Smooth muscle cell (in vitro differentiated cells): Measurements from ENCODE around the gene BRAF. TPM values are rescaled to one million over a fixed set of nuclear protein-coding genes. Genes with fewer than 3 reads are reported as not detected.
"Not testable (repeated sequence)": the region's sequence is repeated elsewhere in the genome, so short reads cannot be mapped to it uniquely, and the experiment has no call there.

Experiments
- DNase-seq: peaks from one replicate; lab custom pipeline; 2025; ENCODE audit not compliant: unreplicated experiment; lab: John Stamatoyannopoulos, UW
- H2AFZ ChIP-seq: fragments of 200-600 bp; sonication (generic); 2 replicates; pipeline ENCODE4 v1.6.0; 2016; ENCODE audit warnings: antibody characterized with exemption, low read depth, mild to moderate bottlenecking
- H3F3A ChIP-seq: fragments of 200-600 bp; sonication (generic); 2 replicates; pipeline ENCODE4 v1.6.0; 2017; ENCODE audit warnings: antibody characterized with exemption, low read depth
- H3K27ac ChIP-seq: fragments of 200-600 bp; sonication (generic); 2 replicates; pipeline ENCODE4 v1.5.1; 2016; ENCODE audit warnings: low read depth, mild to moderate bottlenecking
- H3K27me3 ChIP-seq: fragments of 200-600 bp; sonication (generic); 2 replicates; pipeline ENCODE4 v1.6.1; 2016; ENCODE audit warnings: low read depth, mild to moderate bottlenecking
- H3K36me3 ChIP-seq: fragments of 200-600 bp; sonication (generic); 2 replicates; pipeline ENCODE4 v1.5.1; 2016; ENCODE audit warnings: low read depth
- H3K4me1 ChIP-seq: fragments of 200-600 bp; sonication (generic); 2 replicates; pipeline ENCODE4 v1.5.1; 2016; ENCODE audit warnings: low read depth
- H3K4me2 ChIP-seq: fragments of 200-600 bp; sonication (generic); 2 replicates; pipeline ENCODE4 v1.6.0; 2016; ENCODE audit warnings: mild to moderate bottlenecking
- H3K4me3 ChIP-seq: fragments of 200-600 bp; sonication (generic); 2 replicates; pipeline ENCODE4 v1.5.1; 2016; ENCODE audit warnings: mild to moderate bottlenecking
- H3K79me2 ChIP-seq: fragments of 200-600 bp; sonication (generic); 2 replicates; pipeline ENCODE4 v1.6.0; 2016; ENCODE audit warnings: low read depth, mild to moderate bottlenecking
- H3K9ac ChIP-seq: fragments of 200-600 bp; sonication (generic); 2 replicates; pipeline ENCODE4 v1.6.0; 2016; ENCODE audit warnings: low read depth
- H3K9me3 ChIP-seq: fragments of 200-600 bp; sonication (generic); replicated peaks from 2 replicates; pipeline ENCODE4 v1.5.1; 2016; ENCODE audit warnings: low read depth
- H4K20me1 ChIP-seq: fragments of 200-600 bp; sonication (generic); 2 replicates; pipeline ENCODE4 v1.6.0; 2016; ENCODE audit warnings: low read depth
- WGBS: methylation state at CpG from one replicate; pipeline ENCODE4 v1.1.7; 2016; ENCODE audit warnings: low lambda C conversion rate; 5-methylcytosine and 5-hydroxymethylcytosine counted together
- polyA plus RNA-seq: library from polyadenylated mRNA; unstranded; fragments of >200 nt; fragmentation: Nextera tagmentation; extraction: Ambion mirVana; gene quantifications from 2 replicates; pipeline ENCODE4 v1.2.1, GENCODE V29; 2016
- total RNA-seq: library from RNA; depleted of rRNA; stranded (reverse); fragments of >200 nt; gene quantifications from 2 replicates; pipeline ENCODE4 v1.2.3, GENCODE V29; 2014
- TF ChIP-seq, protein P1 (sequence below): fragments of 200-600 bp; sonication (generic); IDR thresholded peaks from 2 replicates; pipeline ENCODE4 v1.5.1; 2017; ENCODE audit warnings: borderline replicate concordance, mild to moderate bottlenecking, antibody characterized with exemption; ENCODE audit not compliant: insufficient read depth, poor library complexity, severe bottlenecking

The BRAF gene
- total and polyA plus RNA-seq, 2 experiments from 2014 or later: 6.5 to 28.9 TPM

DNA sequence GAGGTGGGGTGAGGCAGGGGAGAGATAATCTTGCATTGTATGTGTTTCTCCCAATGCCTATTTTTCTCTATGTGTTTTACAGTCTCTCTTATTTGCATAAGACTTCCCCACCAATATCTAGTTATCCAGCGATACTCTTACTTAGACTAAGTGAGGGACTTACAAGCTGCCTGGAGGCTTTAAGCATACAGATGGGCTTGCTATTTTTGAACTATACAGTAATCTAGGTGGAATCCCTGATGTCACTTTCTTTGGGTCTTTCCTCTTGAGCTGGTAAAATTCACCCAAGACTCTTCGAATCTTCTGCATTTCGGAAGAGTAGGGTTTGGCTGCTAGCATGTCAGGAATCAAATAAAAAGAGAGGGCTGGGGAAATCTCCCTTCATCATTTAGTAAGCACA lies 151.6 kb downstream of the BRAF start:
- TF ChIP-seq, protein P1, sequence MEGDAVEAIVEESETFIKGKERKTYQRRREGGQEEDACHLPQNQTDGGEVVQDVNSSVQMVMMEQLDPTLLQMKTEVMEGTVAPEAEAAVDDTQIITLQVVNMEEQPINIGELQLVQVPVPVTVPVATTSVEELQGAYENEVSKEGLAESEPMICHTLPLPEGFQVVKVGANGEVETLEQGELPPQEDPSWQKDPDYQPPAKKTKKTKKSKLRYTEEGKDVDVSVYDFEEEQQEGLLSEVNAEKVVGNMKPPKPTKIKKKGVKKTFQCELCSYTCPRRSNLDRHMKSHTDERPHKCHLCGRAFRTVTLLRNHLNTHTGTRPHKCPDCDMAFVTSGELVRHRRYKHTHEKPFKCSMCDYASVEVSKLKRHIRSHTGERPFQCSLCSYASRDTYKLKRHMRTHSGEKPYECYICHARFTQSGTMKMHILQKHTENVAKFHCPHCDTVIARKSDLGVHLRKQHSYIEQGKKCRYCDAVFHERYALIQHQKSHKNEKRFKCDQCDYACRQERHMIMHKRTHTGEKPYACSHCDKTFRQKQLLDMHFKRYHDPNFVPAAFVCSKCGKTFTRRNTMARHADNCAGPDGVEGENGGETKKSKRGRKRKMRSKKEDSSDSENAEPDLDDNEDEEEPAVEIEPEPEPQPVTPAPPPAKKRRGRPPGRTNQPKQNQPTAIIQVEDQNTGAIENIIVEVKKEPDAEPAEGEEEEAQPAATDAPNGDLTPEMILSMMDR: no peak
- H3K27me3 ChIP-seq: no peaks in the 10 kb centered on the region

DNA sequence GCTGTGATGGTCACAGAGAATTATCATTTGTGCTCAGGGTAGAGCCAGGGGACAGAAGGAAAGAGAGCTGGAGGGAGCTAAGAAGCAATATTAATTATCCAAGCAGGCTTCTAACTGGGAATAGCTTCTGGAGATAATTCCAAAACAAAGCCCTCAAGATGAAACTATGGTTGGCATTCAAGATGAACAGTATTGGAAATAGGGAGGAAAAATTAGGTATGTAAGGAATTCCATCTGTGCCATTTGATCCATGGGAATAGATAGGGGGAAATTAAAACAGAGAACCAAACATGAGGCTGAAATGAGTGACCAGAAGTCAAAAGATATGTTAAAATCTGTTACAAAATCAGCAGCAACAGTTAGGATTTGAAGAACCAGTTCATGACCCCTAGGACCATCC lies 152.9 kb downstream of the BRAF start:
- no peaks in the 10 kb centered on the region for H3K27me3 ChIP-seq
- TF ChIP-seq, protein P1: no peak
- no peak overlapping the region for H3K4me2 ChIP-seq
- no peaks in the 10 kb centered on the region for H4K20me1 ChIP-seq
- no peaks in the 10 kb centered on the region for H3K9me3 ChIP-seq
- H3K9ac ChIP-seq: no peak overlapping the region
- no peaks in the 10 kb centered on the region for H3K79me2 ChIP-seq
- no peak overlapping the region for H3K27ac ChIP-seq
- no peak overlapping the region for H2AFZ ChIP-seq
- no peak for DNase-seq
- H3K4me1 ChIP-seq: no peaks in the 10 kb centered on the region
- peaks cover 42% of the 10 kb centered on the region for H3K36me3 ChIP-seq
- no peaks in the 10 kb centered on the region for H3F3A ChIP-seq
- no peak overlapping the region for H3K4me3 ChIP-seq

More for the DNA sequence above, 151.6 kb downstream of the BRAF start:
- no peaks in the 10 kb centered on the region for H4K20me1 ChIP-seq
- WGBS: 82% methylated on average over 3 of the region's 3 CpGs
- H3K36me3 ChIP-seq: peaks cover 31% of the 10 kb centered on the region
- no peaks in the 10 kb centered on the region for H3K4me1 ChIP-seq
- no peak for DNase-seq
- no peak overlapping the region for H3K4me3 ChIP-seq
- H3F3A ChIP-seq: no peaks in the 10 kb centered on the region
- H3K79me2 ChIP-seq: no peaks in the 10 kb centered on the region
- H3K9me3 ChIP-seq: no peaks in the 10 kb centered on the region
- no peak overlapping the region for H3K9ac ChIP-seq
- H3K4me2 ChIP-seq: no peak overlapping the region
- H3K27ac ChIP-seq: peak overlapping the region; percentile 15
- no peak overlapping the region for H2AFZ ChIP-seq

DNA sequence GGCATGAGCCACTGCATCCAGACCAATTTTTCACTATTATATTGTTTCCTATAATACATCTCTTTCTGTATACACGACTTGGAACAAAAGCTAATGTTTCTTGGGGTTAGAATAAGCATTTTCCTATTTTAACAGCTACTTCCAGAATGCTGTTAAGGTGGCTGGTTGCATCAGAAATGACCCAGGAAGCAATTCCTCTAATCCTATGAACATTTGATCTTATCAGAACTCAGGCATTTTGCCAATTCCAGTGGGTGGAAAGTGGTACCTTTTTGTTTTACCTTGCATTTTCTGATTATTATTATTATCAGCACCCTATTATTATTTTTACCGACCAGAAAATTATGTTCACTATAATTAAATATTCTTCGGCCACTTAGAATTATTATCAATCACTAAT lies 154.9 kb downstream of the BRAF start:
- Histone ChIP-seq H3K4me2 (no peak overlapping the region), H3K27ac (no peak overlapping the region), H3K79me2 (no peaks in the 10 kb centered on the region), H3F3A (no peaks in the 10 kb centered on the region), H3K9me3 (no peaks in the 10 kb centered on the region), H3K9ac (no peak overlapping the region), H3K36me3 (peaks cover 37% of the 10 kb centered on the region), H3K4me1 (no peaks in the 10 kb centered on the region), H3K4me3 (no peak overlapping the region), H4K20me1 (no peaks in the 10 kb centered on the region), H2AFZ (no peak overlapping the region), H3K27me3 (no peaks in the 10 kb centered on the region)
- WGBS: 95% methylated on average over 3 of the region's 3 CpGs
- DNase-seq: no peak
- TF ChIP-seq, protein P1: no peak

DNA sequence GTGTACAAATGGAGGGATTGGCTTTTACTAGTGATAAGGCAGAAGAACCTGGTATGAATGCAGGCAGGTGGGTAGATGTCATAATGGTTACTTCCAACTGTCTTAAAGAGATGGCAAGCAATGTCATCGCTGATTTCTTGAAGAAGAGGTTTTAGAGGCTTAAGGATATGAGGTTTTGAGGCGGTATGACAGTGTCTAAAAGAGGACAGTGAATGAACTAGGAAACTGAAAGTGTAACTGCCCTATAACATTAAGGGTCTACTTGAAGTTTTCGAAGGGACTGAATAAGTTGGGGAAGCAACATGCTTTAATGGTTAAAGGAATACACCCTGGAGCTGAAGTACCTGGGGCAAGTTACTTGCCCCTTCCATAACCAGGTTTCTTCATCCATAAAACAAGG lies 157.3 kb downstream of the BRAF start:
- Histone ChIP-seq H3K9me3 (no peaks in the 10 kb centered on the region), H3F3A (no peaks in the 10 kb centered on the region), H3K27ac (no peak overlapping the region), H3K4me1 (no peaks in the 10 kb centered on the region), H3K79me2 (no peaks in the 10 kb centered on the region), H3K9ac (no peak overlapping the region), H3K4me2 (no peak overlapping the region), H3K27me3 (no peaks in the 10 kb centered on the region), H3K4me3 (no peak overlapping the region), H2AFZ (no peak overlapping the region), H4K20me1 (no peaks in the 10 kb centered on the region), H3K36me3 (peaks cover 28% of the 10 kb centered on the region)
- TF ChIP-seq, protein P1: no peak
- 97% methylated on average over 3 of the region's 3 CpGs for WGBS
- DNase-seq: no peak

DNA sequence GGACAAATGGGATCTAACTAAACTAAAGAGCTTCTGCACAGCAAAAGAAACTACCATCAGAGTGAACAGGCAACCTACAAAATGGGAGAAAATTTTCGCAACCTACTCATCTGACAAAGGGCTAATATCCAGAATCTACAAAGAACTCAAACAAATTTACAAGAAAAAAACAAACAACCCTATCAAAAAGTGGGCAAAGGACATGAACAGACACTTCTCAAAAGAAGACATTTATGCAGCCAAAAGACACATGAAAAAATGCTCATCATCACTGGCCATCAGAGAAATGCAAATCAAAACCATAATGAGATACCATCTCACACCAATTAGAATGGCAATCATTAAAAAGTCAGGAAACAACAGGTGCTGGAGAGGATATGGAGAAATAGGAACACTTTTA lies 159.3 kb downstream of the BRAF start:
- H3K9me3 ChIP-seq, H3F3A ChIP-seq, H3K27ac ChIP-seq, H3K4me3 ChIP-seq, H3K79me2 ChIP-seq, H3K4me2 ChIP-seq, H3K4me1 ChIP-seq, H4K20me1 ChIP-seq, H3K27me3 ChIP-seq, DNase-seq, H3K9ac ChIP-seq, H2AFZ ChIP-seq: not testable (repeated sequence)
- 100% methylated on average over 1 of the region's 1 CpG for WGBS
- peaks cover 21% of the 10 kb centered on the region for H3K36me3 ChIP-seq

DNA sequence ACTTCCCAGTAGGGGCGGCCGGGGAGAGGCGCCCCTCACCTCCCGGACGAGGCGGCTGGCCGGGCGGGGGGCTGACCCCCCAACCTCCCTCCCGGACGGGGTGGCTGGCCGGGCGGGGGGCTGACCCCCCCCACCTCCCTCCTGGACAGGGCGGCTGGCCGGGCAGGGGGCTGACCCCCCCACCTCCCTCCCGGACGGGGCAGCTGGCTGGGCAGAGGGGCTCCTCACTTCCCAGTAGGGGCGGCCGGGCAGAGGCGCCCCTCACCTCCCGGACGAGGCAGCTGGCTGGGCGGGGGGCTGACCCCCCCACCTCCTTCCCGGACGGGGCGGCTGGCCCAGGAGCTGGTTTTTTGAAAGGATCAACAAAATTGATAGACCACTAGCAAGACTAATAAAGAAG lies 161.6 kb downstream of the BRAF start:
- not testable (repeated sequence) for H3K9ac ChIP-seq, H3K9me3 ChIP-seq, H3K27me3 ChIP-seq, H2AFZ ChIP-seq, H3K27ac ChIP-seq, DNase-seq, H3K4me3 ChIP-seq, H4K20me1 ChIP-seq, H3F3A ChIP-seq, H3K4me1 ChIP-seq, H3K79me2 ChIP-seq, H3K4me2 ChIP-seq
- peaks cover 13% of the 10 kb centered on the region for H3K36me3 ChIP-seq
- WGBS: 91% methylated on average over 15 of the region's 25 CpGs
